Loucy (cell line): ENCODE data around the gene IQCF5.

Experiments
- EZH2phosphoT487 ChIP-seq: fragments of 200-600 bp; IDR thresholded peaks from 2 replicates; pipeline ENCODE4 v1.6.1; 2018; ENCODE audit warnings: antibody characterized with exemption, mild to moderate bottlenecking, moderate library complexity, borderline replicate concordance
- TF ChIP-seq, protein P1 (sequence below): fragments of 200-600 bp; sonication (generic); conservative IDR thresholded peaks from 2 replicates; pipeline ENCODE4 v1.5.1; 2014; ENCODE audit warnings: mild to moderate bottlenecking, antibody characterized with exemption, low read length

DNA sequence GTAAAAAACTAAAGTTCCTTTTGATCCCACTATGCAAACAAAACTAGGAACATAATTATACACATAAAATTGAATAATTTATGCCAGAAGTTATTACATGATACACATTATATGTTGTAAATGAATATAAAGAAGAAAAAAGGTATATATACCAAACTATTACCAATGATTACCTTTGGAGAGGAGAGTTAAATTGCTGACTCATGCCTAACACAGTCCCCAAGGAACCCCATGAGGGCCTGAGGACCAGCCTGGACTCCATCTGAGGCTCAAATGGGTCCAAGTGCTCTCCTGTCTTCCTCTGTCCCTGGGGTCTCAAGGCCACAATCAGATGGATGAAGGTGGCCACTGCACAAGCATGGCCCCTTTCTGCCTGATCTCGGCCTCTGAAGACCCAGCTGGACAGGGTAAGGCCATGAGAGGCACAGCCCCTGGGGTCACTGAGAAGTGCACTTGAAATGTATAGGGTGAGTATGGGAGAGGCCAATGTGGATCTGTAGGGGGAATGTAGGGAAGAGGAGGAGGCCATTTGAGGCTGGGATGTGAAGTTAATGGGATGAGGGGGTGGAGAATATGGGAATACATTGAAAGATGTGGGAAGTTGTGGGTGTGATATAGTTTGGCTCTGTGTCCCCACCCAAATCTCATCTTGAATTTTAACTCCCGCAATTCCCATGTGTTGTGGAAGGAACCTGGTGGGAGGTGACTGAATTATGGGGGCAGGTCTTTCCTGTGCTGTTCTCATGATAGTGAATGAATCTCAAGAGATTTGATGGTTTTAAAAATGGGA is 28.8 kb upstream of the IQCF5 start:
- TF ChIP-seq, protein P1, sequence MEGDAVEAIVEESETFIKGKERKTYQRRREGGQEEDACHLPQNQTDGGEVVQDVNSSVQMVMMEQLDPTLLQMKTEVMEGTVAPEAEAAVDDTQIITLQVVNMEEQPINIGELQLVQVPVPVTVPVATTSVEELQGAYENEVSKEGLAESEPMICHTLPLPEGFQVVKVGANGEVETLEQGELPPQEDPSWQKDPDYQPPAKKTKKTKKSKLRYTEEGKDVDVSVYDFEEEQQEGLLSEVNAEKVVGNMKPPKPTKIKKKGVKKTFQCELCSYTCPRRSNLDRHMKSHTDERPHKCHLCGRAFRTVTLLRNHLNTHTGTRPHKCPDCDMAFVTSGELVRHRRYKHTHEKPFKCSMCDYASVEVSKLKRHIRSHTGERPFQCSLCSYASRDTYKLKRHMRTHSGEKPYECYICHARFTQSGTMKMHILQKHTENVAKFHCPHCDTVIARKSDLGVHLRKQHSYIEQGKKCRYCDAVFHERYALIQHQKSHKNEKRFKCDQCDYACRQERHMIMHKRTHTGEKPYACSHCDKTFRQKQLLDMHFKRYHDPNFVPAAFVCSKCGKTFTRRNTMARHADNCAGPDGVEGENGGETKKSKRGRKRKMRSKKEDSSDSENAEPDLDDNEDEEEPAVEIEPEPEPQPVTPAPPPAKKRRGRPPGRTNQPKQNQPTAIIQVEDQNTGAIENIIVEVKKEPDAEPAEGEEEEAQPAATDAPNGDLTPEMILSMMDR = no peak
- no peak for TF ChIP-seq EZH2phosphoT487
